Measurements from ENCODE around the gene AVP.
A peak's percentile ranks its signal among the peaks of the same experiment; 100 is the strongest.

AVP gene

GRCh38 chr20:3109350-3110302 is 25.1 kb upstream of the AVP start:
- DNase-seq (ENCODE audit: low read depth in 2 of 2), result no peak

GRCh38 chr20:3107464-3108025 is 23.0 kb upstream of the AVP start:
- no peak for DNase-seq (ENCODE audit: low read depth in 2 of 2)

DNA sequence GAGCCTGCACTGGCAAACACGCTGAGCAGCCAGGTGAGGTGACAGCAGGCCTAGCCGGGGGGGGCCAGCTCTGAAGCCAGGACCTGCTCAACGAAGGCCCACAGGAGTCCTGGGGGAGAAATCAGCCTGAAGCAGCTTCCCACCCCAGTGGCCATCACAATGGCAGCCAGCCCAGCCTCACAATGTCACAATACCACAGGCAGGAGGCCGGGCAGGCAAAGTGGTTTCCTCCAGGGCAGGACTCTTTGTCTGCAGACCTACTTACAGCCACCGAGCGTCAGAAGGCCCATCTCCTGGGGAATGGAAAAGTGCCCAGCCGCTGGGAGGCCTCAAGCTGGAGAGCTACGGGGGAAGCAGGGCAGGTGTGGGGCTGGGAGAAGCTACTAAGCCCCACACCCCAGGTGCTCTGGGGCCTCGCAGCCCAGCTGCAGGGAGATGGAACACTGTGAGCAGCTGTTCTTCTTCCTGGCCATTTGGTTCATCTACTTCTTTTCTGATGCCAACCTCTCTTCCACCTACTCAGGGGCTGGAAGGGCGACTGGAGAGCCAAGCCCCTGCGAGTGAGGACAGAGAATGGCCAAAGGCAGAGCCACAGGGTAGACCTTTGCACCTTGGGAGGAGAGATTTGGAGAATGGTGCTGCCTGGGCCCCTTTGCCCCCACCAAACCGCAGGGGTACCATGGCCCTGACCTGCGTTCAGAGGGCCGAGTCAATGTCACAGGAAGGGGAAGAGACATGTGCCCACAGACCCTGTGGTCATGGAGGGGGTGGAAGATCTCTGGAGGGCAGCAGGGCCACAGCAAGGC is 22.3 kb upstream of the AVP start:
- no peak for DNase-seq (ENCODE audit: low read depth in 2 of 2)

DNA sequence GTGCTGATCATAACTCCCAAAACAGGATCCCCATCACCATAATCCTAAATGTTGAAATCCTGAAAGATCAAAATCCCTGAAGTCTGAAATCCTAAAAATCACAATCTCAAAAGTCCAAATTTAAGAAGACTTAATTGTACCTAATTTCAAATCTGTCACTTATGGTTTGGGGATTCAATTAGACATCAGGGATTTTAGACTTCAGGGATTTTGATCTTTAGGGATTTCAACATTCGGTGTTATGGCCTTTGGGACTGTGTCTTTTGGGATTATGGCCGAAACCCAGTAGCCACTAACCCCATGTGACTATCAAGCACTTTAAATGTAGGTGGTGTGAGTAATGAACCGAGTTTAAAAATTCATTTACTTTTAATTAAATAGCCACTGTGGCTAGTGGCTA is 21.7 kb upstream of the AVP start:
- DNase-seq (ENCODE audit: low read depth in 2 of 2), result no peak

DNA sequence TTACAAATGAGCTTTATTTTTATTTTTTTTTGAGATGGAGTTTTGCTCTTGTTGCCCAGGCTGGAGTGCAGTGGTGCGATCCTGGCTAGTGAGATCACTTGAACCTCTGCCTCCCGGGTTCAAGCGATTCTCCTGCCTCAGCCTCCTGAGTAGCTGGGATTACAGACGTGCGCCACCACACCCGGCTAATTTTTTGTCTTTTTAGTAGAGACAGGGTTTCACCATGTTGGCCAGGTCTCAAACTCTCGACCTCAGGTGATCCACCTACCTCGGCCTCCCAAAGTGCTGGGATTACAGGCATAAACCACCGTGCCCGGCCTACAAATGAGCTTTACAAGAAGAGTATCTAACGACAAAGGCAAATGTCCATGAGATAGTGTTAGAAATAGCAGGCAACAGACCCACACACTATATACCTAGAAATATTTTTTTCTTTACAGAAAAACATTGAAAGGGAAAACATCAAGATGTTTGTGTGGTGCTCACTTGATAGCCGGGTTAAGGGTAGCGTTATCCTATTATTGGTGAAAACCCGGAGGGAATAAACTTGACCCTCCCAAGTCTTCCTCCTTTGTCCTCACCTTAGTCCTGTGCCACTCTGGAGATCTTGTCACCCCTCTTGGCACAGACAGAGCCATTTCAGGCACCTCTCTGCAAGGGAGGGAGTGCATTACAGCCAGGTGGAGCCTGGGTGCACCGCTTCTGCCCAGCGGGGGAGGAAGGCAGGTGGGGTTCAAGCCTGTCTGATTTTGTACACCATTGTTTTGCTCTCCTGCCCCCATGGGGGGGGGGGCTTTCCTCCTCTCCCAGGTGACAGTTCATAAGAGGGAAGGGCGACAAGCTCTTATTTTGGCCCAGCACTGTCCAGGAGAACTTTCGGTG is 21.0 kb upstream of the AVP start:
- DNase-seq (ENCODE audit: low read depth in 2 of 2), result no peak

DNA sequence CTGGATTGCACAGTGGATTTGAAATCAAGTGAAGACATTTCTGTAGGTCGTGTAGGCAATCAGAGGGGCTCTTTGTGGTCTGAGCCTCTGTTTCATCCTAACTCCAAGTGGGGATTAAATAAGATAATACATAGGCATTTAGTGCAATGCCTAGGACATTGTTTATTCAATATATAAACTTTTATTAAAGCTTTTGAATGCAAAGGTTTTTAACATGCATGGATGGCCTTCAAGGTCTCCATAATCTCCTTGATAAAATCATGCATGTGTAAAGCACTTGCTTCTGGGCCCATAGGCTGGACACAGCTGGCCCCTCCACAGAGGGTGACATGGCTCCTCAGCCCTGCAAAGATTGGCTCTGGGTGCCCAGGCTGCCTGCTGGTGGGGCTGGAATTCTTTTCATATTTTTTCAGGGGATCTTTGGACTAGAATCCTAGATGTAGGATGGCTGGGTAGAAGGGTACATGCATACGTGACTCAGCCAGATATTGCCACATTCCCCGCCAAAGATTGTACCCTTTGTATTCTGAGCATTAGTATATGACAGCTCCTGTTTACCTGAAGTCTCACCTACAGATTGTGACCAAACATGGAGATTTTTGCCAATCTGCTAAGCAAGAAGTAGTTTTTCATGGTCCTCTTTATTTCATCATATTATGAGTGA is 19.0 kb upstream of the AVP start:
- no peak for DNase-seq (ENCODE audit: low read depth in 2 of 2)

- no peak for DNase-seq (ENCODE audit: low read depth in 2 of 2)
Observed at GRCh38 chr20:3102575-3103368, 18.2 kb upstream of the AVP start.

DNA sequence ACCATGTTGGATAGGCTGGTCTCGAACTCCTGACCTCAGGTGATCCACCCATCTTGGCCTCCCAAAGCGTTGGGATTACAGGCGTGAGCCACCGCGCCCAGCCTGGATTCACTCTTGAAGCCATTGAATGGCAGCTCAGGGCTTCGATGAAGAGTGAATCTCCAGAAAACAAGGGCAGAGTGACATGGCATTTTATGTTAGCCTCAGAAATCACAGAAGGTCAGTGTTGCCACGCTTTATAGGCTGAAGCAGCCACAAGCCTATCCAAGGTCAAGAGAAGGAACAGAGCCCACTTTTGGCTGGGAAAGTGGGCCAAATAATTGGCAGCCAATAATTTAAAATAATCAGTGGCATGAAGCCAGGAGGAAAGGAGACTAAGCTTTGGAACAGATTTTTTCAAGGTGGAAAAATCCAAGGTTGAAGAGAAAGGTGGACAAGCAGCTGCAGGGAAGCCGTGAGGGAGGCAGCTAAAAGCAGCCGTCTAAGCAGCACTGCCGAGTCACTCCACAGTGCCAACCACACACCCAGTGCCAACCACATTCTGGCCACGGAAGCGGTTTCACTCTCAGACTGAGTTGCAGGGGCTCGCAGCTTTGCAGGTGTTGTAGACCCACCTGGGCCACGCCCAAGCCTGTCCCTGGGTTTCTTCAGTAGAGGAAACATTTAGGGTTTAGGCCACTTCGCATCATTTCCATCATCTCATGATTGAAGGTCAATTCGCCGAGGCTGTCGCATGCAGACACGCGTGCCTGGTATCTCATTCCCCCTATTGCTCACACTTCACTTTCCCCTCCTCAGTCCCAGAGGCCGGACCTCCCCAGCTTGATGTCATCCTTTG is 17.4 kb upstream of the AVP start:
- peak; percentile 25 to 41 for DNase-seq (ENCODE audit: low read depth in 2 of 2)

DNA sequence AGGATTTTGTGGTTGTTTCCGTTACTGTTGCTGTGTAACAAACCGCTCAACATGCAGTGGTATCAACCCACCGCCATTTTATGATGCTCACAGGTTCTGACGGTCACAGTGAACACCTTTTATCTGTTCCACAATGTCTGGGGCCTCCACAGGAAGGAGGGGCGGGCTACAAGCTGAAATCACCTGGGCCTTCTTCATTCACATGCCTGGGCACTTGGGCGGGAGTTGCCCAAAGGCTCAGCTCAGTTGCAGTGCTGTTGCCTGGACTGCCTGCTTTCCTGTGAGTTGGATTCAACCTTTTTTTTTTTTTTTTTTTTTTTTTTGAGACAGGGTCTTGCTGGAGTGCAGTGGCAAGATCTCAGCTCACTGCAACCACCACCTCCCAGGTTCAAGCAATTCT is 16.7 kb upstream of the AVP start:
- no peak for DNase-seq (ENCODE audit: low read depth in 2 of 2)

- no peak for DNase-seq (ENCODE audit: low read depth in 2 of 2)
Observed at GRCh38 chr20:3100480-3100879, 16.0 kb upstream of the AVP start.

DNA sequence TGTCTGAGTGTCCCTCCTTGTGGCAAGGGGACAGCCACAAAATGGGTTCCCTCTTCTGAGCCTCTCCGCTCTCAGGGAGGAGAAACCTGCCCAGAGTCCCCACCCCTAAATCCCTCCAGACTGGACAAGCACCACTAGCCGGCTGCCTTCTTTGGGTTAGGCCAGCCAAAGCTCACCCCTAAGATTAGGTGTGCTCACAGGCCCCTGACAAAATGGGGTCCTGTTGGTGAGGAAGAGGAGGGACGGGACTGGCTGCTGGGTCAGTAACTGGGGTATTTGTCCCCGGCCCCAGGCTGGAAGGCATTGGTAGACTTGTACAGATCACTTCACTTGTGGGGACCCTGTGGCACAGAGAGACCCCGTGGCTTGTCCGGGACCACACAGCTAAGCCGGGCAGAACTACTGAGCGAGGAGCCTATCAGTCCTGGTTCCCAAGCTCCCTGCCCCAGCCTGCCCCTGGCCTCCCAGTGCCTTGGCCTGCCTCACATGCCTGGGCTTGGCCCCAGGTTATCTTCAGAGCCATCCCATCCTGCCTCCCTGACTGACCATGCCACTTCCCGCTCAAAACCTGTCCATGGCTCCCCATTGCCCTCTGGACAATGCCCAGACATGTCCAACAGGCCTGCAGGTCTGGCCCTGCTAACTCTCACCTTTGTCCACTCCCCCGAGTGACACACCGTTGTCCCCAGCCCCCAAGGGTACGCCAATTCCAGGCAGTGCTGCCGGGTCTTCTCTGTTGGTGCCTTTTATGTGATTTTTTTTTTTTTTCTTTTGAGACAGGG is 10.5 kb upstream of the AVP start:
- DNase-seq (ENCODE audit: low read depth in 2 of 2), result no peak

GRCh38 chr20:3093861-3094361 is 9.4 kb upstream of the AVP start:
- no peak for DNase-seq (ENCODE audit: low read depth in 2 of 2)

GRCh38 chr20:3092611-3093379 is 8.3 kb upstream of the AVP start:
- DNase-seq (ENCODE audit: low read depth in 2 of 2), result peak in 1 of 2 donors; percentile 40

DNA sequence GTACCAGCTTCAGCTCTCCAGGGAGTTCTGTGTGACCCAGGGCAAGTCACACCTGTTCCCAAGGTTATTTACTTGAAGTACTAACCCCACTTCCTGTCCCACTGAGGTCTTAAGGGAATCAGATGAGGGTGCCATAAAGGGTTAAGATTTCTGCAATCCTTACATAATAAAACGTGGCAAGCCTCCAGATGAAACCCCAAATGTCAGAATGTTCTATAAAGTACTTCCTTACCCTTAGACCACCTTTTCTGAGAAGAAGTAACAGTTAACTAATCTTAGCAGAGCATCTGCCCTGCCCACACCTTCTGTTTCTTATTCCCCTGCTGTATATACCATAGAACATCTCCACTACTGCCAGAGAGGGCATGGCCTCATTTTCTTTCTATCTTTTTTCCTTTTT is 6.0 kb upstream of the AVP start:
- DNase-seq (ENCODE audit: low read depth in 2 of 2), result no peak

DNA sequence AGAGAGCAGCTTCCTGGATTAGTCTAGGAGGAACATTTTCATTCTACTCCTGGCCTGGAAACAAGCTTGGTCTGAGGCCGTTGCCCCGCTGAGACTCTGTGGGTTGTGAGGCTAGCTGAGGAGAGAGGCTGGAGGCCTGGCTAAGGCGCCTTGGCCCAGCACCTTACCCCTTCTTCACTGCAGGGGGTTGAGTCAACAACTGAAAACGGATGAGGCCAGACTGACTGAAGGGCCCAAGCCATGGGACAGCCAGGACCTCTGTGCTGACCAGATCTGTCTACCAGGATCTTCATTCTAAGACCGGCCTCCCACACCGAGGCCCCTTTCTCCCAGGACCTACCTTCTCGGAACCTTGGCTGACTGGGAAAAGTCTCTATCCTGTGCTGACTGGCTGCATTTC is 3.5 kb upstream of the AVP start:
- no peak for DNase-seq (ENCODE audit: low read depth in 2 of 2)

DNA sequence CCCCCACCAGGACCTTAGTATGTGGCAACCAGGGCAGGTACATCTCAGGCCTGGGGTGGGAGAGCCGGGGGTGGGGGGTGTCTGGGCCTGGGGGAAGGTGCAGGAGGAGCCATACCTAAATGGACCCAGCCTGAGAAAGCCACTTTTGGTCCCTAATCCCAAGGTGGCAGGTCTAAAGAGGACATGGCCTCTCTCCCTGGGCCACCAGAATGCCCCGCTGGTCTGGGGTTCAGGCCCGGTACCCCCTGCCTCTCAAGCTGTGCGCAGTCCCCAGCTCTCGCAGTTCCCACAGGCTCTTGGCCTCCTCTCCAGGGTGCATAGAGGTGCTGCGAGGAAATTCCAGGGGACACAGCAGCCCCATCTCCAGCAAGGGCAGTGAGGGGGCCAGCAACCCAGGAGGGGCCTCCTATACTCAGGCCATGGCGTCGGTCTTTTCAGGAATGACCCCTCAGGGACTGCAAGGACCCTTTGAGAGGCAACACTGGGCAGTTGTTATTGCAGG is 1.1 kb upstream of the AVP start:
- no peak for DNase-seq (ENCODE audit: low read depth in 2 of 2)

- DNase-seq (ENCODE audit: low read depth in 2 of 2), result no peak
Observed at GRCh38 chr20:3084986-3085360, 449 bp upstream of the AVP start.
